ENCODE data around the gene TSSC4.

TSSC4 gene

GRCh38 chr11:2369320-2369719 is 31.2 kb upstream of the TSSC4 start:
- Histone ChIP-seq H3K36me3 (replicated peaks; ENCODE audit: low read depth, low read length) (no peaks in the 10 kb centered on the region), H3K4me3 (ENCODE audit: low read length) (no peak overlapping the region), H3K4me2 (ENCODE audit: low read length) (no peak overlapping the region), H3K9ac (ENCODE audit: low read length) (no peak overlapping the region), H4K20me1 (ENCODE audit: insufficient read depth, low read length) (no peaks in the 10 kb centered on the region), H3K27ac (ENCODE audit: low read length) (no peak overlapping the region), H2AFZ (ENCODE audit: low read depth, low read length) (no peak overlapping the region), H3K27me3 (ENCODE audit: low read depth, low read length) (no peaks in the 10 kb centered on the region), H3K79me2 (ENCODE audit: low read length) (no peaks in the 10 kb centered on the region), H3K9me3 (ENCODE audit: insufficient read depth, low read length) (no peaks in the 10 kb centered on the region), H3K4me1 (ENCODE audit: low read length) (no peaks in the 10 kb centered on the region)
- TF ChIP-seq CTCF (IDR thresholded peaks at IDR 0.05; ENCODE audit: low read depth, low read length) (no peak), EZH2phosphoT487 (IDR thresholded peaks at IDR 0.05; ENCODE audit: low read depth) (no peak)

GRCh38 chr11:2369896-2370295 is 30.7 kb upstream of the TSSC4 start:
- Histone ChIP-seq H3K27me3 (ENCODE audit: low read depth, low read length) (no peaks in the 10 kb centered on the region), H3K79me2 (ENCODE audit: low read length) (no peaks in the 10 kb centered on the region), H3K4me2 (ENCODE audit: low read length) (no peak overlapping the region), H3K4me3 (ENCODE audit: low read length) (no peak overlapping the region), H3K9me3 (ENCODE audit: insufficient read depth, low read length) (no peaks in the 10 kb centered on the region), H4K20me1 (ENCODE audit: insufficient read depth, low read length) (no peaks in the 10 kb centered on the region), H3K36me3 (replicated peaks; ENCODE audit: low read depth, low read length) (no peaks in the 10 kb centered on the region), H2AFZ (ENCODE audit: low read depth, low read length) (no peak overlapping the region), H3K9ac (ENCODE audit: low read length) (no peak overlapping the region), H3K27ac (ENCODE audit: low read length) (no peak overlapping the region), H3K4me1 (ENCODE audit: low read length) (no peaks in the 10 kb centered on the region)
- TF ChIP-seq CTCF (IDR thresholded peaks at IDR 0.05; ENCODE audit: low read depth, low read length) (no peak), EZH2phosphoT487 (IDR thresholded peaks at IDR 0.05; ENCODE audit: low read depth) (no peak)

- Histone ChIP-seq H3K4me2 (ENCODE audit: low read length) (no peak overlapping the region), H3K79me2 (ENCODE audit: low read length) (peaks cover 23% of the 10 kb centered on the region), H3K27ac (ENCODE audit: low read length) (no peak overlapping the region), H3K4me1 (ENCODE audit: low read length) (peaks cover 12% of the 10 kb centered on the region), H3K9me3 (ENCODE audit: insufficient read depth, low read length) (no peaks in the 10 kb centered on the region), H3K4me3 (ENCODE audit: low read length) (no peak overlapping the region), H3K9ac (ENCODE audit: low read length) (no peak overlapping the region), H3K27me3 (ENCODE audit: low read depth, low read length) (no peaks in the 10 kb centered on the region), H3K36me3 (replicated peaks; ENCODE audit: low read depth, low read length) (peaks cover 1% of the 10 kb centered on the region), H4K20me1 (ENCODE audit: insufficient read depth, low read length) (peaks cover 23% of the 10 kb centered on the region), H2AFZ (ENCODE audit: low read depth, low read length) (no peak overlapping the region)
- TF ChIP-seq CTCF (IDR thresholded peaks at IDR 0.05; ENCODE audit: low read depth, low read length) (no peak), EZH2phosphoT487 (IDR thresholded peaks at IDR 0.05; ENCODE audit: low read depth) (no peak)
Measured at GRCh38 chr11:2374456-2375201, 25.9 kb upstream of the TSSC4 start.

- H3K4me3 ChIP-seq (ENCODE audit: low read length), result no peak overlapping the region
- H3K79me2 ChIP-seq (ENCODE audit: low read length), result peaks cover 31% of the 10 kb centered on the region
- no peak overlapping the region for H2AFZ ChIP-seq (ENCODE audit: low read depth, low read length)
- H4K20me1 ChIP-seq (ENCODE audit: insufficient read depth, low read length), result peaks cover 30% of the 10 kb centered on the region
- H3K27ac ChIP-seq (ENCODE audit: low read length), result no peak overlapping the region
- no peaks in the 10 kb centered on the region for H3K9me3 ChIP-seq (ENCODE audit: insufficient read depth, low read length)
- no peaks in the 10 kb centered on the region for H3K27me3 ChIP-seq (ENCODE audit: low read depth, low read length)
- peaks cover 12% of the 10 kb centered on the region for H3K4me1 ChIP-seq (ENCODE audit: low read length)
- H3K36me3 ChIP-seq (replicated peaks; ENCODE audit: low read depth, low read length), result peaks cover 5% of the 10 kb centered on the region
- no peak overlapping the region for H3K4me2 ChIP-seq (ENCODE audit: low read length)
- no peak for TF ChIP-seq EZH2phosphoT487 (IDR thresholded peaks at IDR 0.05; ENCODE audit: low read depth)
- no peak for TF ChIP-seq CTCF (IDR thresholded peaks at IDR 0.05; ENCODE audit: low read depth, low read length)
- no peak overlapping the region for H3K9ac ChIP-seq (ENCODE audit: low read length)
Measured at GRCh38 chr11:2375341-2375853, 25.2 kb upstream of the TSSC4 start.
